ENCODE data around the gene CDKAL1.

The CDKAL1 gene

DNA sequence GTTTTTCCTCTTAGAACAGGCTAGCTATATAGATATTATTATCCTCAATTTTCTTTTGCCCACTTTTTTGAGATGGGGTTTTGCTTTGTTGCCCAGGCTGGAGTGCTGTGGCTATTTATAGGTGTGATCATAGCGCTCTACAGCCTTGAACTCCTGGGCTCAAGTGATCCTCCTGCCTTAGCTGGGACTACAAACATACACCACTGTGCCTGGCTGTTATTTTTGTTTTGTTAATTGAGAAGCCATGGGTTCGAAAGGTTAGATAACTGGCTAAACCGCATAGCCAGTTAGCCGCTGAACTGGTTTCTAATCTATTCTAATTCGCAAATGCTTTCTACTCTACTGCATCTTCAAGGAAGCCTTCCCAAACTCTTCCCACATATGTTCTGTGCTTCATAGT, 425.8 kb downstream of the CDKAL1 start:
- ATAC-seq (ENCODE audit: low read depth), result no peak
- Histone ChIP-seq H3K4me1 (ENCODE audit: insufficient read depth, poor library complexity, severe bottlenecking) (no peaks in the 10 kb centered on the region), H3K4me3 (ENCODE audit: severe bottlenecking) (no peak overlapping the region), H3K9me3 (ENCODE audit: severe bottlenecking) (no peaks in the 10 kb centered on the region), H3K36me3 (ENCODE audit: low read depth) (no peaks in the 10 kb centered on the region), H3K27me3 (ENCODE audit: insufficient read depth, poor library complexity, severe bottlenecking) (no peaks in the 10 kb centered on the region), H3K27ac (ENCODE audit: poor library complexity, severe bottlenecking) (no peak overlapping the region)
- DNase-seq (ENCODE audit: low spot score), result no peak
- TF ChIP-seq, protein P1, sequence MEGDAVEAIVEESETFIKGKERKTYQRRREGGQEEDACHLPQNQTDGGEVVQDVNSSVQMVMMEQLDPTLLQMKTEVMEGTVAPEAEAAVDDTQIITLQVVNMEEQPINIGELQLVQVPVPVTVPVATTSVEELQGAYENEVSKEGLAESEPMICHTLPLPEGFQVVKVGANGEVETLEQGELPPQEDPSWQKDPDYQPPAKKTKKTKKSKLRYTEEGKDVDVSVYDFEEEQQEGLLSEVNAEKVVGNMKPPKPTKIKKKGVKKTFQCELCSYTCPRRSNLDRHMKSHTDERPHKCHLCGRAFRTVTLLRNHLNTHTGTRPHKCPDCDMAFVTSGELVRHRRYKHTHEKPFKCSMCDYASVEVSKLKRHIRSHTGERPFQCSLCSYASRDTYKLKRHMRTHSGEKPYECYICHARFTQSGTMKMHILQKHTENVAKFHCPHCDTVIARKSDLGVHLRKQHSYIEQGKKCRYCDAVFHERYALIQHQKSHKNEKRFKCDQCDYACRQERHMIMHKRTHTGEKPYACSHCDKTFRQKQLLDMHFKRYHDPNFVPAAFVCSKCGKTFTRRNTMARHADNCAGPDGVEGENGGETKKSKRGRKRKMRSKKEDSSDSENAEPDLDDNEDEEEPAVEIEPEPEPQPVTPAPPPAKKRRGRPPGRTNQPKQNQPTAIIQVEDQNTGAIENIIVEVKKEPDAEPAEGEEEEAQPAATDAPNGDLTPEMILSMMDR (IDR thresholded peaks at IDR 0.05; ENCODE audit: poor library complexity, severe bottlenecking), result no peak

DNA sequence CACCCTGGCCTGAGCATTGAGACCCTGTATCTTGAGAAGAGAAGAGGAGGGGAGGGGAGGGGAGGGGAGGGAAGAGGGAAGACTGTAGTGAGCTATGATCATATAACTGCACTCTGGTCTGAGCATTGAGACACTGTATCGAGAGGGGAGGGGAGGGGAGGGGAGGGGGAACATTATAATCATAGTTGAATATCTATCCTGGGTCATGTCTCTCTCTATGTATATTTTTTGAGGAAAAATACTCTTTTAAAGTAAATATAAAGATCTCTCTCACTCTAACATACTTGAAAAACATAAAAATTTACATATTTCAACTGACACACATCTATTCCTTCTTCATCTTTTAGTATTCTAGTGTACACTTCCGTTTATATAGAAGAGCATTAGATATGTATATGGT, 431.0 kb downstream of the CDKAL1 start:
- Histone ChIP-seq H3K27ac (ENCODE audit: poor library complexity, severe bottlenecking) (no peak overlapping the region), H3K9me3 (ENCODE audit: severe bottlenecking) (no peaks in the 10 kb centered on the region), H3K27me3 (ENCODE audit: insufficient read depth, poor library complexity, severe bottlenecking) (no peaks in the 10 kb centered on the region), H3K4me3 (ENCODE audit: severe bottlenecking) (no peak overlapping the region), H3K36me3 (ENCODE audit: low read depth) (no peaks in the 10 kb centered on the region), H3K4me1 (ENCODE audit: insufficient read depth, poor library complexity, severe bottlenecking) (peaks cover 3% of the 10 kb centered on the region)
- no peak for DNase-seq (ENCODE audit: low spot score)
- TF ChIP-seq, protein P1 (IDR thresholded peaks at IDR 0.05; ENCODE audit: poor library complexity, severe bottlenecking), result no peak
- no peak for ATAC-seq (ENCODE audit: low read depth)

DNA sequence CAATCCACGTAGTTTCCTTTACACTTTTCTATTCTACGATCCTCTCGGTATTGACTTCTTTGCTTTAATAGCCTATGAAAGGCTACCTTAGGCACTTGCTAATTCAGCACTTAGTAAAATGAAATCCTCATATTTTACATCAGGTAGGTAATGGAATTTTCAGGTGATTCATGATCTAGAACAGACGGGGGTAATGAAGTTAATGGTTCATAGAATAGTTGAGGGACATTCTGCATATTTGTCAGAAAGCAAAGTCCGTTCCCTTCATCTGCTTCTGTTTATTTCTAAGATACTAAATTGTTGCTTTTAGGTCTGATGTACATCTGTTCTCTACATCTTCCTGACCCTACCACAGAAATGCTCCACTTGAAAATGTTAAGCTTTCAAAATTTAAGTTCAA, 431.7 kb downstream of the CDKAL1 start:
- no peak for ATAC-seq (ENCODE audit: low read depth)
- DNase-seq (ENCODE audit: low spot score), result no peak

GRCh38 chr6:20969551-20969950, 435.3 kb downstream of the CDKAL1 start:
- TF ChIP-seq, protein P1 (IDR thresholded peaks at IDR 0.05; ENCODE audit: poor library complexity, severe bottlenecking), result no peak
- no peak for ATAC-seq (ENCODE audit: low read depth)

More for the DNA sequence above, 431.7 kb downstream of the CDKAL1 start:
- Histone ChIP-seq H3K9me3 (ENCODE audit: severe bottlenecking) (no peaks in the 10 kb centered on the region), H3K27me3 (ENCODE audit: insufficient read depth, poor library complexity, severe bottlenecking) (no peaks in the 10 kb centered on the region), H3K36me3 (ENCODE audit: low read depth) (no peaks in the 10 kb centered on the region), H3K4me3 (ENCODE audit: severe bottlenecking) (no peak overlapping the region), H3K4me1 (ENCODE audit: insufficient read depth, poor library complexity, severe bottlenecking) (peaks cover 3% of the 10 kb centered on the region), H3K27ac (ENCODE audit: poor library complexity, severe bottlenecking) (no peak overlapping the region)
- TF ChIP-seq, protein P1 (IDR thresholded peaks at IDR 0.05; ENCODE audit: poor library complexity, severe bottlenecking), result no peak

GRCh38 chr6:20976391-20976918, 442.2 kb downstream of the CDKAL1 start:
- Histone ChIP-seq H3K27ac (ENCODE audit: poor library complexity, severe bottlenecking) (no peak overlapping the region), H3K4me3 (ENCODE audit: severe bottlenecking) (no peak overlapping the region), H3K9me3 (ENCODE audit: severe bottlenecking) (no peaks in the 10 kb centered on the region), H3K27me3 (ENCODE audit: insufficient read depth, poor library complexity, severe bottlenecking) (no peaks in the 10 kb centered on the region), H3K36me3 (ENCODE audit: low read depth) (no peaks in the 10 kb centered on the region), H3K4me1 (ENCODE audit: insufficient read depth, poor library complexity, severe bottlenecking) (no peaks in the 10 kb centered on the region)
- ATAC-seq (ENCODE audit: low read depth) (no peak), DNase-seq (ENCODE audit: low spot score) (no peak)
- TF ChIP-seq, protein P1 (IDR thresholded peaks at IDR 0.05; ENCODE audit: poor library complexity, severe bottlenecking), result no peak

More at GRCh38 chr6:20969551-20969950, 435.3 kb downstream of the CDKAL1 start:
- no peaks in the 10 kb centered on the region for H3K9me3 ChIP-seq (ENCODE audit: severe bottlenecking)
- H3K4me3 ChIP-seq (ENCODE audit: severe bottlenecking), result no peak overlapping the region
- no peak overlapping the region for H3K27ac ChIP-seq (ENCODE audit: poor library complexity, severe bottlenecking)
- H3K36me3 ChIP-seq (ENCODE audit: low read depth), result no peaks in the 10 kb centered on the region
- H3K4me1 ChIP-seq (ENCODE audit: insufficient read depth, poor library complexity, severe bottlenecking), result peaks cover 3% of the 10 kb centered on the region
- H3K27me3 ChIP-seq (ENCODE audit: insufficient read depth, poor library complexity, severe bottlenecking), result no peaks in the 10 kb centered on the region
- no peak for DNase-seq (ENCODE audit: low spot score)
